Activated T-cell treated with anti-CD3 and anti-CD28 coated beads for 1 hour (primary cell): Measurements from ENCODE around the gene NAALADL2.
"Not testable (repeated sequence)": the region's sequence is repeated elsewhere in the genome, so short reads cannot be mapped to it uniquely, and the experiment has no call there.

Experiments used
- DNase-seq: peaks from one replicate; pipeline ENCODE4 v3.0.0-alpha.2; 2020; ENCODE audit warnings: low read depth

The NAALADL2 gene

GRCh38 chr3:175590745-175591144 lies 731.6 kb downstream of the NAALADL2 start:
- DNase-seq = no peak

GRCh38 chr3:175591375-175591774 lies 732.2 kb downstream of the NAALADL2 start:
- no peak for DNase-seq

GRCh38 chr3:175593331-175593730 lies 734.2 kb downstream of the NAALADL2 start:
- DNase-seq = no peak

- no peak for DNase-seq
Measured at GRCh38 chr3:175598740-175599139, 739.6 kb downstream of the NAALADL2 start.

- DNase-seq = no peak
Measured at GRCh38 chr3:175601521-175601920, 742.4 kb downstream of the NAALADL2 start.

GRCh38 chr3:175605851-175606250 lies 746.7 kb downstream of the NAALADL2 start:
- DNase-seq = no peak

GRCh38 chr3:175606650-175607318 lies 747.6 kb downstream of the NAALADL2 start:
- DNase-seq = no peak

GRCh38 chr3:175608356-175608755 lies 749.2 kb downstream of the NAALADL2 start:
- DNase-seq = no peak

GRCh38 chr3:175608911-175609310 lies 749.8 kb downstream of the NAALADL2 start:
- DNase-seq = no peak

- no peak for DNase-seq
Measured at GRCh38 chr3:175612487-175613196, 753.5 kb downstream of the NAALADL2 start.

- not testable (repeated sequence) for DNase-seq
Measured at GRCh38 chr3:175614107-175614506, 755.0 kb downstream of the NAALADL2 start.

GRCh38 chr3:175617247-175617646 lies 758.1 kb downstream of the NAALADL2 start:
- DNase-seq = no peak

GRCh38 chr3:175619369-175619768 lies 760.2 kb downstream of the NAALADL2 start:
- DNase-seq = no peak

GRCh38 chr3:175620093-175620492 lies 761.0 kb downstream of the NAALADL2 start:
- DNase-seq = no peak

GRCh38 chr3:175620532-175620931 lies 761.4 kb downstream of the NAALADL2 start:
- no peak for DNase-seq

GRCh38 chr3:175640958-175641357 lies 781.8 kb downstream of the NAALADL2 start:
- no peak for DNase-seq

GRCh38 chr3:175646865-175647264 lies 787.7 kb downstream of the NAALADL2 start:
- DNase-seq = no peak

GRCh38 chr3:175648899-175649298 lies 789.8 kb downstream of the NAALADL2 start:
- no peak for DNase-seq

GRCh38 chr3:175651716-175652115 lies 792.6 kb downstream of the NAALADL2 start:
- no peak for DNase-seq

GRCh38 chr3:175655351-175655750 lies 796.2 kb downstream of the NAALADL2 start:
- no peak for DNase-seq

- DNase-seq = no peak
Measured at GRCh38 chr3:175656461-175656860, 797.3 kb downstream of the NAALADL2 start.

- DNase-seq = no peak
Measured at GRCh38 chr3:175659670-175660350, 800.7 kb downstream of the NAALADL2 start.

GRCh38 chr3:175662815-175663214 lies 803.7 kb downstream of the NAALADL2 start:
- no peak for DNase-seq
